ENCODE results near the gene TLR6.
"Not testable (repeated sequence)": the region's sequence is repeated elsewhere in the genome, so short reads cannot be mapped to it uniquely, and the experiment has no call there.

Gene TLR6

DNA sequence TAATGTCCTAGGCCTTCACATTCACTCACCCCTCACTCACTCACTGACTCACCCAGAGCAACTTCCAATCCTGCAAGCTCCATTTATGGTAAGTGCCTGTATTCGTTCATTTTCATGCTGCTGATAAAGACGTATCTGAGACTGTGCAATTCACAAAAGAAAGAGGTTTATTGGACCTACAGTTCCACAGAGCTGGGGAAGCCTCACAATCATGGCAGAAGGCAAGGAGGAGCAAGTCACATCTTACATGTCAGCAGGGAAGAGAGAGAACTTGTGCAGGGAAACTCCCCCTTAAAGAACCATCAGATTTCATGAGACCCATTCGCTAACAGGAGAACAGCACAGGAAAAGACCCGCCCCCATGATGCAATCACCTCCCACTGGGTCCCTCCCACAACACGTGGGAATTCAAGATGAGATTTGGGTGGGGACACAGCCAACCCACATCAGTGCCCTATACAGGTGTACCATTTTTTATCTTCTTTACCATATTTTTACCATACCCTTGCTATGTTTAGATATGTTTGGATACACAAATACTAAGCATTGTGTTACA is 33.8 kb downstream of the TLR6 start:
- DNase-seq = no peak

- DNase-seq = no peak
These were observed 34.9 kb downstream of the TLR6 start for GRCh38 chr4:38821739-38822138.

- no peak for DNase-seq
These were observed 36.1 kb downstream of the TLR6 start for GRCh38 chr4:38820329-38821061.

DNA sequence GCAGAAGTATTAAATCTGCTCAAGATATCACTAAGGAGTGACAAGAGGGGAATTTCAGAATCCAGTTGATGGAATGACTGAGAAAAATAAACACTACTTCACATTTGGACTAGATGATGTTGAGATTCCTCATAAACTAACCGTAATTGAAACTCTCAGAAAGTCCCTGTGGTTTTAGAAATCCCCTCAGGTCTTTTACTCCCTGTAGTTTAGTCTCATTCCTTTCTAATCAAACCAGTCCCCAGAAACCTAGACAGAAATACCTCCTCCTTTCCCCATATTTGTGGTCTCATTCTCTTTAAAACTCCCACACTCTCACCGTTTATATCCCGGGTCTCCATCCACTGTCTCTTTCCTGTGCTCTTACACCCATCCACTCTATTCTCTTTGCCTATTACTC is 37.0 kb downstream of the TLR6 start:
- DNase-seq = no peak

- no peak for DNase-seq
These were observed 38.1 kb downstream of the TLR6 start for GRCh38 chr4:38818441-38818976.

DNA sequence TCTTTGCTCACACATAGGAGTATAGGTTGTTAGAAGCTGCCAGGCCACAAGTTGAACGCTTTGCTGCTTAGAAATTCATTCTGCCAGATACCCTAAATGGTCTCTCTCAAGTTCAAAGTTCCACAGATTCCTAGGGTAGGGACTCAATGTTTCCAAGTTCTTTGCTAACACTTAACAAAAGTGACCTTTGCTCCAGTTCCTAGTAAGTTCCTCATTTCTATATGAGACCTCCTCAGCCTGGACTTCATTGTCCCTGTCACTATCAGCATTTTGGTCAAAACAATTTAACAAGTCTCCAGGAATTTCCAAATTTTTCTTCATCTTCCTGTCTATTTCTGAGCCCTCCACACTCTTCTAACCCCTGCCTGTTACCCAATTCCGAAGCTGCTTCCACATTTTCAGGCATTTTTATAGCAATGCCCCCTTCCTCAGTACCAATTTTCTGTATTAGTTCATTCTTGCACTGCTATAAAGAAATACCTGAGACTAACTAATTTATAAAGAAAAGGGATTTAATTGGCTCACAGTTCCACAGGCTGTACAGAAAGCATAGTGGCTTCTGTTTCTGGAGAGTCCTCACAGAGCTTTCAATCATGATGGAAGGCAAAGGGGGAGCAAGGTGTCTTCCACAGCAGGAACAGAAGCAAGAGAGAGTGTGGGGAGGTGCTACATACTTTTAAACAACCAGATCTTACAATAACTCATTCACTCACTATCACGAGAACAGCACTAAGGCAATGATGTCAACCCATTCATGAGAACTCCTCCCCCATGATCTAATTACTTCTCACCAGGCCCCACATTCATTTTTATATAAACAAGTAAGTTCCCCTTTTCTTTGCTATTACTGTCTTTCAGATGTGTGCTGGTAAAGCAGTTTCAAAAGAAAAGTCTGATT is 40.5 kb downstream of the TLR6 start:
- no peak for DNase-seq

DNA sequence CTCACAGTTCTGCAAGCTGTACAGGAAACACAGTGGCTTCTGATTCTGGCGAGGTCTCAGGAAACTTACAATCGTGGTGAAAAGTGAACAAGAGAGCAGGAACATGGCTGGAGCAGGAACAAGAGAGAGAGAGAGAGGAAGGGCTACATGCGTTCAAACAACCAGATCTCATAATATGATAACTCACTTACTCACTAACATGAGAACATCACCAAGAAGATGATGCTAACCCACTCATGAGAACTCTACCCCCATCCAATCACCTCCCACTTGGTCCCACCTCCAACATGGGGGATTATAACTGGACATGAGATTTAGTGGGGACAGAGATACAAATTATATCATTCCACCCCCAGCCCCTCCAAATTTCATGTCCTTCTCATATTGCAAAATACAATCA is 42.2 kb downstream of the TLR6 start:
- DNase-seq = no peak

- DNase-seq = no peak
These were observed 45.3 kb downstream of the TLR6 start for GRCh38 chr4:38811297-38811696.

DNA sequence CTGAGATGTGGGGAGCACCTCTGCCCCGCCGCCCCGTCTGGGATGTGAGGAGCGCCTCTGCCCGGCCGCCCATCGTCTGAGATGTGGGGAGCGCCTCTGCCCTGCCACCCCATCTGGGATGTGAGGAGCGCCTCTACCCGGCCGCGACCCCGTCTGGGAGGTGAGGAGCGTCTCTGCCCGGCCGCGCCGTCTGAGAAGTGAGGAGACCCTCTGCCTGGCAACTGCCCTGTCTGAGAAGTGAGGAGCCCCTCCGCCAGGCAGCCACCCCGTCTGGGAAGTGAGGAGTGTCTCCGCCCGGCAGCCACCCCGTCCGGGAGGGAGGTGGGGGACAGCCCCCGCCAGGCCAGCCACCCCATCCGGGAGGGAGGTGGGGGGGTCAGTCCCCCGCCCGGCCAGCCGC is 49.2 kb downstream of the TLR6 start:
- DNase-seq = not testable (repeated sequence)

DNA sequence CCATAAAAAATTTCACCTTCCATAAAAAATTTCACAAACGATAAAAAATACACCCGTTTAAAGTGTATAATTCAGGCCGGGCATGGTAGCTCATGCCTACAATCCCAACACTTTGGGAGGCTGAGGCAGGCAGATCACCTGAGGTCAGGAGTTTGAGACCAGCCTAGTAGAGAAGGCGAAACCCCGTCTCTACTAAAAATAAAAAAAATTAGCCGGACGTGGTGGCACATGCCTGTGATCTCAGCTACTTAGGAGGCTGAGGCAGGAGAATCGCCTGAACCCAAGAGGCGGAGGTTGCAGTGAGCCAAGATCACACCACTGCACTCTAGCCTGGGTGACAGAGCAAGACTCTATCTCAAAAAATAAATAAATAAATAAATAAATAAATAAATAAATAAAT is 50.4 kb downstream of the TLR6 start:
- DNase-seq = not testable (repeated sequence)

DNA sequence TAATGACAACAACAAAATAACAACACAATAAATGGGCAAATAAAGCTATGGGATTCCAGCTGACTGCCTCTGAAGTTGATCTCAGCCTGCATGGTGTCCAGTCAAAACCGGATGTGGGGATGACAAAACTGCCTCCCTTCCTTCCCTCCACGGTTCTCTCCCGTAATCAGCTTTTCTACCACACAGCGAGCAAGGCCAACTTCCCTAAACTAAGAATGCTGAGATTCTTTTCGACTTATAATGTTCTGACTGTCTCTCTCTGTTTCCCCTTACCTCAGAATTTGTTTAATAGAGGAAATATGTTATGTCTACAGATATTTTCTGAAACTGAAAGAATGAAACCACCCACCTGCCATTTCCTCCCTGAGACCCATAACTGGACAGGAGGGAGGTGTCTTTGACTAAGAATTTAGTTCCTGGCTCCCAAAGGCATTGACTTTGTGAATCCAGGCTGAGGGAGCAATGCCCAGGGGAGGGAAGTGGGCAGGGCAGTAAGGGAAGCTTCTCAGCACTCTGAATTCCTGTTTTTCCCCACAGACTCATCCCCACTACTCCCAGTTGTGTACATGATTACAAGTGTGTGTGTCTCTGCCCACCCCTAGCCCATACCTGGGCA is 51.0 kb downstream of the TLR6 start:
- DNase-seq = no peak

GRCh38 chr4:38804654-38805295 is 51.8 kb downstream of the TLR6 start, which contains the start of gene TLR1:
TSS of gene TLR1 (minus strand) at chr4:38804791. CDS start at chr4:38798831, 5,960 bp downstream.
- peak; percentile 12 for DNase-seq

DNA sequence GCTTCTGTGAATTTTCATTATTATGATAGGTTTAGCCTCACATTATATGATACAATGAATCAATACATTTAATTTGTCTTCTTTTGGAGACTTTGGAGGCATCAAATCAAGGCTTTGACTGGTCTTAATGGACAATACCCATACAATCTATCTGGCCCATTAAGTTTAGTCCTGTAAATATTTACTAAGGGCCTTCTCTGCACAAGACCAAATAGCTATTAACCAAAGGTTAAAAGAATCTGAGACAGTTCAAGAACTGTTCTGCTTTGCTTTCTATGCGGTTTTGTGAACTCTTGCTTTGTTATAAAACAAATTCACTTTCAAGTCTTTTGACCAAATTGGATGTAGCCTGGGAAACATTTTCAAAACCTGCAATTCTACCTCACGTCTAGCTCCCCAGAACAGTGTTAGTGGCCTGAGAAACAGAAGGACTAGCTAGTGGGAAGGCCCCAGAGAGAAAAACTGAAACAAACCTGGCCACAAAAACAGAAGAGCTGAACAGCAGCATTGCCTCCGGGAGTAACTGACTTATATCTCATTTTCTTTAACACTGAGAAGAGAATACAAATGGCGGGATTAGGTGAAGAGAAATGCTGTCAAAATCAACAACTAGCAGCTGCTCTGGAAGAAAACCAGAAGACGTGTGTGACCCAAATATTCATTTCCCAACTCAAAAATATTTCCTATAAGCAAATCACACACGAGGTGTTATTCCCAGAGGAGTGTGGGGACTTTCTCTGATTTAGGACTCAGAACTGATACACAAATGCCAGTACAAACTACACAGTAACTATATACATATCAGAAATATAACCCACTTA is 52.6 kb downstream of the TLR6 start:
- DNase-seq = peak; percentile 20

GRCh38 chr4:38802561-38803355 is 53.9 kb downstream of the TLR6 start:
- DNase-seq = no peak

DNA sequence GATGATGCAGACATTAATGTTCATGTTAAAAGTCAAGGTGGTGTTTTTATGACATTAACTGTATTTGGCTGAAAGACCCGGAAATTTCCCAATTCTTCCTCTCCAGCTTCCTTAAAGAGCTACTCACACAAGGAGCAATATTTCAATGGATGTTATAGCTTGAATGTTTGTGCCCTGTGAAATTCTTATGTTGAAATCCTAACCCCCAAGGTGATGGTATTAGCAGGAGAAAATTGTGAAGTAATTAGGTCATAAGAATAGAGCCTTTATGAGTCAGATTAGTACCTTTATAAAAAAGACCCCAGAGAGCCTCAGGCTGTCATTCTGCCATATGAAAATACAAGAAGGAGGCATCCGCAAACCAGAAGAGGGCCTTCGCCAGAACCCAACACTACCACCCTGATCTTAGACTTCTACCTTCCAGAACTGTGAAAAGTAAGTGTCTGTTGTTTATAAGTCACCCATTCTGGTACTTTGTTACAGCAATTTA is 55.6 kb downstream of the TLR6 start:
- DNase-seq = no peak

DNA sequence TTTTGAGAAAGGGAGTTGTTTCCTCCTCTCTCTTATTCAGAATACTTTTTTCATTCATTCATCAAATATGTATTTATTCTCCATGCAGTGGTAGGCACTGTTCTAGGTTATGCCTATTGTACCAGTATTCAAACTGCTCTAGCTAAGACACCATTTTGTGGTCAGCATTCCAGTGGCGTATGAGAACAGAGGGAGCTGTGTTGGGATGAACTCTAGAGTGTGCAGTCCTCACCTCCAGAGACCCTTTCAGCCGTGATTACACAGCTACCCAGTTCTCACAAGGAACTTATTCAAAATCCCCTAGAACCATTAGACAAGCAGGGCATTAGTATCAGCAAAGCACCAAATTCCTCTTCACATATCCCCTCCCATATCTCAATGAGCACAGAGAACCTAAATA is 56.3 kb downstream of the TLR6 start:
- DNase-seq = no peak

DNA sequence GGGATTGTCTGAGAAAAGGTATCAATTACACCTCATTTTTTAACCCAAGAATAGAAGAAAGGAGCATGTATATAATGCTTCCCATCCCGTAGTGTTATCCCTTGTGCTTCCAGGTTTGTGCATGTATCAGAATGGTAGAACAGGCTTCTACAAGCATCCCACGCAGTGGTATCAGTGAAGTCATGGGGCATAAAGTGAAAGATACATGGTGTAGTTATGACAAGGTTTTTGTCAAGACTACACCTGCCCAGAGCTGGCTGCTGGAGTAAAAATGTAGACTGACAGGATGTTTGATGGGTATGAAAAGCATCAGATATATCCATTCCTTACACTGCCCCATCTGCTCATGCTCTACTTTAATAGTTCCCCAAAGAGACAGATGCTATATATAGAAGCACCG is 61.5 kb downstream of the TLR6 start:
- DNase-seq = no peak

DNA sequence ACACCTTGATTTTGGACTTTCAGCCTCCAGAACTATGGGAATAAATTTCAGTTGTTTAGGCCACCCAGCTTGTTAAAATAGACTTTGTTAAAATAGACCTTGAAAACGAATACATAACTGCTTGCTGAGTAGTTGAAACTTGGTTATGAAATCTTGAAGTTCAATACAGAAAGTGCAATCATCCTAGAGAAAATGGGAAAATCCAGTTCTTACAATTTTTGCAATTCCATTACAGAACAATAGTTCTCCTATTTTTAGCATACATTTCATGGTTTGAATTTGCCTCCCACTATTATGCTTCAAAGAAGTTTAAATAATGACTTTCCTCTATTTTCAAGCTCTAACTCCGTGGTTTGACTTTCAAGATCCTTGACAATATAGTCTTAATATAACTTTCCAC is 62.6 kb downstream of the TLR6 start:
- no peak for DNase-seq

DNA sequence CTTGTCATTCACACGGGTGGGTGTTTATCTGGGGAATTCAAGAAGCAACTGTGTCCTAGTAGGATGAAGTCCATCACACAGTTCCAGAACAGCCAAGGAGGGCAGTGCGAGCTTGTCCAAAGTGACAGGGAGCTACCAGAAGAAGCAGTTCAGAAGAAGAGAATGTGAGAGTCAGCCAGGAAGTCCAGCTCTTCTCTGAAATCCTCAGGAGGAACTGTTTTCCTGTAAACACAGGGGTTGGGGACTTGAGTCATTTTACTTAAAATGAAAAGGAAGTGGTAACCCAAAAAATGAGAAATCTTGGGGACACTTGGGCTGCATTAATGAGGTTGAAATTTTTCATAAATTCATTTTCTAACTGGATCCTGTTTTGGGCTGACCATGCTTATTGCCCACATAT is 65.6 kb downstream of the TLR6 start:
- no peak for DNase-seq

DNA sequence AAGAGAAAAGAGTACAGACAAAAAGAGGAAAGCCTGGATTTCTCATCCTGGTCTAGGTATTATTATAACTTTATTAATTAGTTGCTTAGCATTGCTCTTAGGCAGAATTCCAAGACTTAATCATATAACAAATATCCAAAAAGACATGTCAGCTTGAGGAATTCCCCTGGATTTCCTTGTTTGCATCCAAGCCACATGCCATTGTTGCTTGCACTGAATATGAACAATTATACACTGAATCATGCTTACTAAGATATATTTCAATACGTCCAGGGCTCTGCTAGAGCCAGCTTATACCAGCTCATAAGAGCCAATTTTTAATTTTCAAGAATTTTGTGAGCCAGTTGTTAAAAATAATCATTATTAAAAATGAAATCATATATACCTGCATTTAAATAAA is 68.3 kb downstream of the TLR6 start:
- DNase-seq = no peak
